Mesenchymal stem cell (in vitro differentiated cells and primary cell): ENCODE measurements around the gene MAT2B.

Source experiments
- DNase-seq: peaks from one replicate; pipeline ENCODE4 v3.0.0-alpha.2; 2013
- H2AFZ ChIP-seq: one replicate; pipeline ENCODE4 v1.6.1; 2013; ENCODE audit warnings: low read depth, mild to moderate bottlenecking, control low read depth, inconsistent platforms, low read length, moderate library complexity
- H2AK5ac ChIP-seq: 2 replicates; pipeline ENCODE4 v1.6.1; 2013; ENCODE audit warnings: low read length, moderate library complexity, mild to moderate bottlenecking, inconsistent platforms; ENCODE audit not compliant: severe bottlenecking
- H2BK120ac ChIP-seq: one replicate; pipeline ENCODE4 v1.6.1; 2013; ENCODE audit warnings: low read depth, mild to moderate bottlenecking, inconsistent platforms, low read length, moderate library complexity
- H2BK12ac ChIP-seq, 2 experiments: one replicate each; pipeline ENCODE4 v1.6.1; 2013; ENCODE audit warnings: inconsistent platforms in 2 of 2, low read length in 2 of 2, mild to moderate bottlenecking in 2 of 2, moderate library complexity in 2 of 2, control low read depth in 1 of 2
- H2BK15ac ChIP-seq: one replicate; pipeline ENCODE4 v1.6.1; 2013; ENCODE audit warnings: mild to moderate bottlenecking, low read depth, inconsistent platforms; ENCODE audit not compliant: poor library complexity, severe bottlenecking
- H2BK5ac ChIP-seq: 2 replicates; pipeline ENCODE4 v1.6.1; 2013; ENCODE audit warnings: low read depth, mild to moderate bottlenecking, low read length, control low read depth, inconsistent platforms; ENCODE audit not compliant: poor library complexity, severe bottlenecking
- H3K14ac ChIP-seq, 2 experiments: one replicate each; pipeline ENCODE4 v1.6.1; 2013; ENCODE audit warnings: inconsistent platforms in 2 of 2, low read length in 2 of 2, control low read depth in 1 of 2, mild to moderate bottlenecking in 1 of 2, moderate library complexity in 1 of 2
- H3K18ac ChIP-seq, 2 experiments: one replicate each; pipeline ENCODE4 v1.6.1; 2013; ENCODE audit warnings: inconsistent platforms in 2 of 2, low read length in 2 of 2, control low read depth in 1 of 2, low read depth in 1 of 2, mild to moderate bottlenecking in 1 of 2
- H3K23ac ChIP-seq, 2 experiments: one replicate each; pipeline ENCODE4 v1.6.1; 2013; ENCODE audit warnings: inconsistent platforms in 2 of 2, low read length in 2 of 2, mild to moderate bottlenecking in 2 of 2, moderate library complexity in 2 of 2, control low read depth in 1 of 2
- H3K27ac ChIP-seq: 2 replicates; pipeline ENCODE4 v1.5.1; 2013; ENCODE audit warnings: mild to moderate bottlenecking, moderate library complexity, low read length, control low read depth, inconsistent platforms; ENCODE audit not compliant: poor library complexity, severe bottlenecking
- H3K27me3 ChIP-seq, 2 experiments: 2 replicates each; pipeline versions ENCODE4 v1.6.1 to v1.7.0; 2013; ENCODE audit warnings: low read length in 2 of 2, mild to moderate bottlenecking in 2 of 2, moderate library complexity in 2 of 2, control low read depth in 1 of 2, inconsistent platforms in 1 of 2; ENCODE audit not compliant: control insufficient read depth in 1 of 2, insufficient read depth in 1 of 2
- H3K36me3 ChIP-seq, 2 experiments: 2 replicates each; pipeline versions ENCODE4 v1.6.1 to v1.7.0; 2013; ENCODE audit warnings: low read length in 2 of 2, control low read depth in 1 of 2, inconsistent platforms in 1 of 2, low read depth in 1 of 2, mild to moderate bottlenecking in 1 of 2; ENCODE audit not compliant: insufficient read depth in 2 of 2, control insufficient read depth in 1 of 2
- H3K4ac ChIP-seq, 2 experiments: one replicate each; pipeline ENCODE4 v1.6.1; 2013; ENCODE audit warnings: inconsistent platforms in 2 of 2, low read length in 2 of 2, mild to moderate bottlenecking in 2 of 2, moderate library complexity in 2 of 2, control low read depth in 1 of 2, low read depth in 1 of 2
- H3K4me1 ChIP-seq: 2 replicates; pipeline ENCODE4 v1.6.1; 2013; ENCODE audit warnings: low read depth, low read length, control low read depth; ENCODE audit not compliant: control insufficient read depth, insufficient read depth
- H3K4me2 ChIP-seq: 2 replicates; pipeline ENCODE4 v1.6.1; 2013; ENCODE audit warnings: low read length, mild to moderate bottlenecking, inconsistent platforms; ENCODE audit not compliant: poor library complexity, severe bottlenecking
- H3K4me3 ChIP-seq, 2 experiments: 2 replicates each; pipeline versions ENCODE4 v1.5.1 to v1.7.0; 2013; ENCODE audit warnings: low read length in 2 of 2, mild to moderate bottlenecking in 2 of 2, control low read depth in 1 of 2, low read depth in 1 of 2; ENCODE audit not compliant: insufficient read depth in 1 of 2
- H3K79me1 ChIP-seq: replicated peaks from 2 replicates; pipeline ENCODE4 v1.6.1; 2013; ENCODE audit warnings: mild to moderate bottlenecking, control low read depth, low read length, inconsistent platforms; ENCODE audit not compliant: poor library complexity, severe bottlenecking
- H3K9ac ChIP-seq: 2 replicates; pipeline ENCODE4 v1.7.0; 2013; ENCODE audit warnings: mild to moderate bottlenecking, low read length, moderate library complexity
- H3K9me3 ChIP-seq: 2 replicates; pipeline ENCODE4 v1.7.0; 2013; ENCODE audit warnings: mild to moderate bottlenecking, low read length; ENCODE audit not compliant: control insufficient read depth
- H4K8ac ChIP-seq: one replicate; pipeline ENCODE4 v1.6.1; 2013; ENCODE audit warnings: inconsistent platforms, mild to moderate bottlenecking, low read length, moderate library complexity
- H4K91ac ChIP-seq: one replicate; pipeline ENCODE4 v1.6.1; 2013; ENCODE audit warnings: mild to moderate bottlenecking, low read length, inconsistent platforms
- WGBS: methylation state at CpG from one replicate; pipeline ENCODE4 v1.1.7; 2013; ENCODE audit warnings: mixed read lengths; 5-methylcytosine and 5-hydroxymethylcytosine counted together

MAT2B gene

DNA sequence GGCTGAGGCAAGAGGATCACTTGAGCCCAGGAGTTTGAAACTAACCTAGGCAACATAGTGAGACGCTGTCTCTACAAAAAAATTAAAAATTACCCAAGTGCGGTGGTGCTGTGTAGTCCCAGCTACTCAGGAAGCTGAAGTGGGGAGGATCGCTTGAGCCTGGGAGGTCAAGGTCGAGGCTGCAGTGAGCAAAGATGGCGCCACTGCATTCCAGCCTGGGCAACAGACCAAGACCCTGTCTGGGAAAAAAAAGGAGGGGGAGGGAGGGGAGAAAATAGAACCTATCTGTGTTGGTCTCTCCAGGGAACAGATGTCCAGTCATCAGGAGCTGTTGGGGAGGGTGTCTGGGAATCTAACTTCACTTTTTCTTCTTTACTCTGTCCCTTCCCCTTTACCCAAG, 24.3 kb downstream of the MAT2B start:
- Histone ChIP-seq H3K14ac (no peak overlapping the region), H3K27ac (no peak overlapping the region), H2BK15ac (no peak overlapping the region), H2BK120ac (no peak overlapping the region), H3K4me1 (no peaks in the 10 kb centered on the region), H4K91ac (peak overlapping the region; percentile 80), H3K18ac (no peak overlapping the region), H2BK5ac (no peak overlapping the region), H3K27me3 (peaks cover 8 to 13% of the 10 kb centered on the region in 2 experiments), H3K9ac (no peak overlapping the region), H2AK5ac (no peak overlapping the region), H3K4ac (no peak overlapping the region), H3K4me3 (no peak overlapping the region), H3K36me3 (no peaks in the 10 kb centered on the region), H3K23ac (no peak overlapping the region), H3K9me3 (peaks cover 7% of the 10 kb centered on the region), H2AFZ (no peak overlapping the region), H2BK12ac (no peak overlapping the region), H3K79me1 (no peaks in the 10 kb centered on the region), H3K4me2 (no peak overlapping the region), H4K8ac (peak overlapping the region; percentile 54)
- WGBS: 93% methylated on average over 4 of the region's 5 CpGs
- no peak for DNase-seq

- H3K23ac ChIP-seq: no peak overlapping the region
- H3K27me3 ChIP-seq: peaks cover 10 to 18% of the 10 kb centered on the region in 2 experiments
- H2AK5ac ChIP-seq: no peak overlapping the region
- H4K91ac ChIP-seq: no peak overlapping the region
- H3K14ac ChIP-seq: no peak overlapping the region
- no peak overlapping the region for H3K9ac ChIP-seq
- no peak overlapping the region for H2BK15ac ChIP-seq
- H2BK12ac ChIP-seq: no peak overlapping the region
- no peak overlapping the region for H3K4me3 ChIP-seq
- H3K4ac ChIP-seq: no peak overlapping the region
- no peak overlapping the region for H3K4me2 ChIP-seq
- no peaks in the 10 kb centered on the region for H3K9me3 ChIP-seq
- no peak for DNase-seq
- no peak overlapping the region for H3K27ac ChIP-seq
- no peak overlapping the region for H2BK5ac ChIP-seq
- no peak overlapping the region for H4K8ac ChIP-seq
- no peaks in the 10 kb centered on the region for H3K4me1 ChIP-seq
- no peaks in the 10 kb centered on the region for H3K36me3 ChIP-seq
- WGBS: 60% methylated on average over 2 of the region's 3 CpGs
- H2AFZ ChIP-seq: no peak overlapping the region
- H3K18ac ChIP-seq: no peak overlapping the region
- no peaks in the 10 kb centered on the region for H3K79me1 ChIP-seq
- no peak overlapping the region for H2BK120ac ChIP-seq
Measured at GRCh38 chr5:163531272-163531671, 25.9 kb downstream of the MAT2B start.

- H4K8ac ChIP-seq: no peak overlapping the region
- peaks cover 10 to 18% of the 10 kb centered on the region in 2 experiments for H3K27me3 ChIP-seq
- no peaks in the 10 kb centered on the region for H3K79me1 ChIP-seq
- no peak overlapping the region for H3K4ac ChIP-seq
- H3K27ac ChIP-seq: no peak overlapping the region
- H3K9me3 ChIP-seq: no peaks in the 10 kb centered on the region
- WGBS: 72% methylated on average over 4 of the region's 5 CpGs
- no peak overlapping the region for H3K14ac ChIP-seq
- no peaks in the 10 kb centered on the region for H3K4me1 ChIP-seq
- no peak overlapping the region for H2BK5ac ChIP-seq
- H3K18ac ChIP-seq: no peak overlapping the region
- no peak overlapping the region for H3K4me3 ChIP-seq
- no peak overlapping the region for H2BK12ac ChIP-seq
- no peak overlapping the region for H2BK15ac ChIP-seq
- no peaks in the 10 kb centered on the region for H3K36me3 ChIP-seq
- H2AFZ ChIP-seq: no peak overlapping the region
- H4K91ac ChIP-seq: no peak overlapping the region
- H3K9ac ChIP-seq: no peak overlapping the region
- H2AK5ac ChIP-seq: no peak overlapping the region
- no peak overlapping the region for H3K23ac ChIP-seq
- H2BK120ac ChIP-seq: no peak overlapping the region
- no peak overlapping the region for H3K4me2 ChIP-seq
- DNase-seq: no peak
Measured at GRCh38 chr5:163532171-163533084, 27.0 kb downstream of the MAT2B start.

GRCh38 chr5:163533223-163533622, 27.8 kb downstream of the MAT2B start:
- Histone ChIP-seq H3K4ac (no peak overlapping the region), H4K91ac (no peak overlapping the region), H3K79me1 (no peaks in the 10 kb centered on the region), H2AK5ac (no peak overlapping the region), H3K4me3 (no peak overlapping the region), H4K8ac (no peak overlapping the region), H2BK12ac (no peak overlapping the region), H3K14ac (no peak overlapping the region), H2BK120ac (no peak overlapping the region), H3K9me3 (no peaks in the 10 kb centered on the region), H3K9ac (no peak overlapping the region), H3K4me2 (no peak overlapping the region), H3K4me1 (no peaks in the 10 kb centered on the region), H2AFZ (no peak overlapping the region), H3K36me3 (no peaks in the 10 kb centered on the region), H2BK5ac (no peak overlapping the region), H3K18ac (no peak overlapping the region), H3K27me3 (peaks cover 10 to 18% of the 10 kb centered on the region in 2 experiments), H2BK15ac (no peak overlapping the region), H3K27ac (no peak overlapping the region), H3K23ac (no peak overlapping the region)
- WGBS: 81% methylated on average over 2 of the region's 2 CpGs
- no peak for DNase-seq
